Naive B cell (primary cell): ENCODE results near the gene TLR8. TPM values are rescaled to one million over a fixed set of nuclear protein-coding genes. Genes with fewer than 3 reads are reported as not detected.

Experiments used
- ATAC-seq, 2 donors: fragments of 150-1000 bp; cut with Tn5 transposase; 2 replicates each; pipeline ENCODE4 v1.10.0; 2021; ENCODE audit warnings: low read depth in 2 of 2, mild to moderate bottlenecking in 2 of 2, moderate library complexity in 2 of 2
- DNase-seq: peaks from one replicate; pipeline ENCODE4 v3.0.0; 2022
- H3K27ac Mint-ChIP-seq, 6 donors: one replicate each; pipeline ENCODE4 v1.8.0; 2020 to 2022; ENCODE audit warnings: mild to moderate bottlenecking in 6 of 6, mixed read lengths in 6 of 6, moderate library complexity in 5 of 6, inconsistent platforms in 2 of 6
- H3K27me3 Mint-ChIP-seq, 3 donors: one replicate each; pipeline ENCODE4 v1.8.0; 2021 to 2022; ENCODE audit warnings: mixed read lengths in 3 of 3, mild to moderate bottlenecking in 1 of 3
- H3K36me3 Mint-ChIP-seq, 2 donors: one replicate each; pipeline ENCODE4 v1.8.0; 2020 to 2022; ENCODE audit warnings: mixed read lengths in 2 of 2, inconsistent platforms in 1 of 2, mild to moderate bottlenecking in 1 of 2
- H3K4me1 Mint-ChIP-seq, 3 donors: one replicate each; pipeline ENCODE4 v1.8.0; 2020 to 2022; ENCODE audit warnings: mixed read lengths in 3 of 3, inconsistent platforms in 1 of 3, mild to moderate bottlenecking in 1 of 3, moderate library complexity in 1 of 3
- H3K4me3 Mint-ChIP-seq, 8 donors: one replicate each; pipeline ENCODE4 v1.8.0; 2020 to 2022; ENCODE audit warnings: mild to moderate bottlenecking in 8 of 8, mixed read lengths in 8 of 8, moderate library complexity in 8 of 8, inconsistent platforms in 2 of 8
- H3K9me3 Mint-ChIP-seq, 7 donors: one replicate each; pipeline ENCODE4 v1.8.0; 2020 to 2022; ENCODE audit warnings: mixed read lengths in 7 of 7, mild to moderate bottlenecking in 5 of 7, inconsistent platforms in 2 of 7, moderate library complexity in 1 of 7
- polyA plus RNA-seq, 6 donors: library from polyadenylated mRNA; unstranded; fragments of 300-500 nt; fragmentation: Illumina TruSeq; gene quantifications; one replicate each; pipeline ENCODE4 v1.2.3, GENCODE V29; 2021; ENCODE audit warnings: low read depth in 6 of 6

The TLR8 gene
- polyA plus RNA-seq, 6 donors from 2014 or later = 0.07 to 0.13 (median 0.12) TPM; not detected in 1

DNA sequence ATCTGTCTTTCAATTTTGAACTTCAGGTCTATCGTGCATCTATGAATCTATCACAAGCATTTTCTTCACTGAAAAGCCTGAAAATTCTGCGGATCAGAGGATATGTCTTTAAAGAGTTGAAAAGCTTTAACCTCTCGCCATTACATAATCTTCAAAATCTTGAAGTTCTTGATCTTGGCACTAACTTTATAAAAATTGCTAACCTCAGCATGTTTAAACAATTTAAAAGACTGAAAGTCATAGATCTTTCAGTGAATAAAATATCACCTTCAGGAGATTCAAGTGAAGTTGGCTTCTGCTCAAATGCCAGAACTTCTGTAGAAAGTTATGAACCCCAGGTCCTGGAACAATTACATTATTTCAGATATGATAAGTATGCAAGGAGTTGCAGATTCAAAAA lies 19.9 kb upstream of the TLR8 start:
- H3K4me3 Mint-ChIP-seq = no peak overlapping the region
- DNase-seq (no peak), ATAC-seq (no peak)
- no peak overlapping the region for H3K27ac Mint-ChIP-seq
- H3K4me1 Mint-ChIP-seq = peaks cover 28 to 51% (median 31%) of the 10 kb centered on the region in 3 donors
- H3K36me3 Mint-ChIP-seq = peaks cover 20 to 35% of the 10 kb centered on the region in 2 donors
- peaks cover 0 to 18% (median 0%) of the 10 kb centered on the region in 7 donors for H3K9me3 Mint-ChIP-seq
- H3K27me3 Mint-ChIP-seq = peaks cover 0 to 8% (median 0%) of the 10 kb centered on the region in 3 donors

DNA sequence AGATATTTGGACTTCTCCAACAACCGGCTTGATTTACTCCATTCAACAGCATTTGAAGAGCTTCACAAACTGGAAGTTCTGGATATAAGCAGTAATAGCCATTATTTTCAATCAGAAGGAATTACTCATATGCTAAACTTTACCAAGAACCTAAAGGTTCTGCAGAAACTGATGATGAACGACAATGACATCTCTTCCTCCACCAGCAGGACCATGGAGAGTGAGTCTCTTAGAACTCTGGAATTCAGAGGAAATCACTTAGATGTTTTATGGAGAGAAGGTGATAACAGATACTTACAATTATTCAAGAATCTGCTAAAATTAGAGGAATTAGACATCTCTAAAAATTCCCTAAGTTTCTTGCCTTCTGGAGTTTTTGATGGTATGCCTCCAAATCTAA lies 19.3 kb upstream of the TLR8 start:
- Mint-ChIP-seq H3K36me3 (peaks cover 15 to 35% of the 10 kb centered on the region in 2 donors), H3K4me3 (no peak overlapping the region), H3K9me3 (peaks cover 0 to 19% (median 2%) of the 10 kb centered on the region in 7 donors), H3K27ac (peak overlapping the region in 1 of 6 donors; percentile 34), H3K27me3 (peaks cover 0 to 8% (median 0%) of the 10 kb centered on the region in 3 donors), H3K4me1 (peaks cover 26 to 49% (median 29%) of the 10 kb centered on the region in 3 donors)
- ATAC-seq = no peak
- no peak for DNase-seq

DNA sequence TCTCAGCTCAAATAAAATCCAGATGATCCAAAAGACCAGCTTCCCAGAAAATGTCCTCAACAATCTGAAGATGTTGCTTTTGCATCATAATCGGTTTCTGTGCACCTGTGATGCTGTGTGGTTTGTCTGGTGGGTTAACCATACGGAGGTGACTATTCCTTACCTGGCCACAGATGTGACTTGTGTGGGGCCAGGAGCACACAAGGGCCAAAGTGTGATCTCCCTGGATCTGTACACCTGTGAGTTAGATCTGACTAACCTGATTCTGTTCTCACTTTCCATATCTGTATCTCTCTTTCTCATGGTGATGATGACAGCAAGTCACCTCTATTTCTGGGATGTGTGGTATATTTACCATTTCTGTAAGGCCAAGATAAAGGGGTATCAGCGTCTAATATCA lies 18.7 kb upstream of the TLR8 start:
- Mint-ChIP-seq H3K27me3 (peaks cover 0 to 8% (median 0%) of the 10 kb centered on the region in 3 donors), H3K27ac (peak overlapping the region in 3 of 6 donors; percentile 15 to 62 (median 39)), H3K4me3 (peak overlapping the region in 1 of 8 donors; percentile 25), H3K9me3 (peaks cover 0 to 21% (median 3%) of the 10 kb centered on the region in 7 donors), H3K36me3 (peaks cover 14 to 34% of the 10 kb centered on the region in 2 donors), H3K4me1 (peaks cover 30 to 52% (median 30%) of the 10 kb centered on the region in 3 donors)
- ATAC-seq (no peak), DNase-seq (no peak)

DNA sequence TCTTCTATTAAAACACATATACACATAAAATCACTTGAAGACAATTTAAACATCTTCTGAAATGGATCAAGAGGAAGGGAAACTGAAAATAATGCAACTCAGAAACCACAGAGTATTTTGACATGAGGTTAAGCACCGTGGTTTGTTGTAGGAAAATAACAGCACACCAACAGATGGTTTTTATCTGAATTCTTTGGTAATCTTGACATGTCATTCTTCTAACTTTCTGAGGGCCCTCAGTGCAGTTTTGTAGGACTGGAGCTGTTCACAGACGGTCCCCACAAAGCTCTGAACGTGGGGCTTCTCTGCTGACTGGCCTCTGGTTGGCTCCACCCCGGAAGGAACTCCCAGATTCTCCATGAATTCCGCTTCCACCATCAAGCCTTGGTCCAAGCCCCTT lies 16.0 kb upstream of the TLR8 start:
- no peaks in the 10 kb centered on the region for H3K27me3 Mint-ChIP-seq
- H3K4me1 Mint-ChIP-seq = peaks cover 32 to 60% (median 39%) of the 10 kb centered on the region in 3 donors

DNA sequence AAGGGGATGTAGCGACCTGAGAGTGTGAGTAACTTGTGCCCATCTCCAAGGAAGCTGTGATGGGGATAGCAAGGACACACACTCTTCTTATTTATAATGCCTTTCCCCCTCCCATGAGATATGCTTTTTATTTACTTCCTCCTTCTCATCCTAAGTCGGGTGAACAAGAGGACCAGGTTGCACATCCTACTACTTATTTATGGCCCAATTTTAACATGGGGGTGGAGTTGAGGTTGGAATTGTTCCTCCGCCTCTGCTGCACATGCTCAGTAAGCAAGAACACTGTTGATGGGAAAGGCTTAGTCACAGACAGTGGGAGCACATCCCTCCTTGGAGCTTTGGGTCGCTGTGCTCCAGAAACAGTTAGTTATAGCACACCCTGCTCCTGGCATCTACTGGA lies 15.2 kb upstream of the TLR8 start:
- Mint-ChIP-seq H3K36me3 (peaks cover 5 to 6% of the 10 kb centered on the region in 2 donors), H3K27me3 (no peaks in the 10 kb centered on the region), H3K4me1 (peaks cover 32 to 60% (median 39%) of the 10 kb centered on the region in 3 donors), H3K4me3 (peak overlapping the region; percentile 42 to 89 (median 80)), H3K27ac (peak overlapping the region; percentile 33 to 95 (median 66)), H3K9me3 (peaks cover 0 to 13% (median 2%) of the 10 kb centered on the region in 7 donors)
- ATAC-seq (no peak), DNase-seq (no peak)

More for the DNA sequence above, 16.0 kb upstream of the TLR8 start:
- ATAC-seq (peak; percentile 77 to 84), DNase-seq (peak; percentile 52)
- H3K27ac Mint-ChIP-seq = peak overlapping the region; percentile 53 to 95 (median 84)
- peaks cover 12 to 13% of the 10 kb centered on the region in 2 donors for H3K36me3 Mint-ChIP-seq
- H3K4me3 Mint-ChIP-seq = peak overlapping the region; percentile 42 to 89 (median 80)
- peaks cover 0 to 16% (median 3%) of the 10 kb centered on the region in 7 donors for H3K9me3 Mint-ChIP-seq

DNA sequence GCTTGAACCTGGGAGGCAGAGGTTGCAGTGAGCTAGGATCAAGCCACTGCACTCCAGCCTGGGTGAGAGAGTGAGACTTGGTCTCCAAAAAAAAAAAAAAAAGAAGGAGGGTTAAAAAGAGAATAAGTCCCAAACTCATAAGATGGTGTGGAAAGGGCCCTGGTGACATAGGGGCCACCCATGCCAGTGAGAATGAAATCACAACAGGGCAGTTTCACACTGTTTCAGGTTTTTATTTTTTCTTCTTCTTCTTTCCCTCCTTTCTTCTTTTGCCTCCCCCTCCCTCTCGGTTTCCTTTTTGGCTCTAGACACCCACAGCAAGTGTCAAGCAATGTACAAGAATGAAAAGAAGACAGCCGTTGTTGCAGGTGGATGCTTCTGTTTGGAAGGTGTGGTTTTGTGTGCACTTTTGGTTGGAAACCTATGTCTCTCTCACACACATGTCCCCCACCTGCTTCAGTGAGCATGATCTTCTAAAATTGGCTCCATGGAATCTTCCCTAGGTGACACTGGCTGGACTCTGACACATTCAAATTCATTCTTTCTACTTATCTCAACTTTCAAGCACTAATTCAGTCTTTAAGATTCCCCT lies 14.4 kb upstream of the TLR8 start:
- peaks cover 0 to 8% (median 2%) of the 10 kb centered on the region in 7 donors for H3K9me3 Mint-ChIP-seq
- DNase-seq (no peak), ATAC-seq (no peak)
- H3K36me3 Mint-ChIP-seq = peaks cover 0 to 4% of the 10 kb centered on the region in 2 donors
- H3K4me1 Mint-ChIP-seq = peaks cover 32 to 60% (median 41%) of the 10 kb centered on the region in 3 donors
- peak overlapping the region in 5 of 6 donors; percentile 53 to 94 (median 85) for H3K27ac Mint-ChIP-seq
- H3K27me3 Mint-ChIP-seq = no peaks in the 10 kb centered on the region
- peak overlapping the region in 7 of 8 donors; percentile 19 to 78 (median 73) for H3K4me3 Mint-ChIP-seq

DNA sequence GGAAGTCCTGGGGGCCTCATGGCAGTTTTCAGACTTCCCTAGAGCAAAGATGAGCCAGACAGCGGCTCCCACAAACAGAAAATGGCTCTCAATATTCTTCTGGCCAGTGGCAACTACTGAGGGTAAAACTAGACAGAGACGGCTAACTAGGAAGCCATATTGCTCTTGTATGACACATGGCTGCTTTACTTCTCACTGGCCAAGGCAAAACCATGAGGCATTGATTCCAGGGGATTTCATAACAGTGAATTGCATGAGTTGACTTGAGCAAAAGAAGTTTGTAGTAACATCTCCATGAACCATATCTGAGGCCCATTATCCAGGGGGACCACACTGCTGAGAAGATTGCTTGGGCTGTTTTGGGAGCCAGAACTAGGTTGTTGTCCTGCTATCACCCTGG lies 13.7 kb upstream of the TLR8 start:
- DNase-seq (no peak), ATAC-seq (no peak)
- peaks cover 0 to 8% (median 2%) of the 10 kb centered on the region in 7 donors for H3K9me3 Mint-ChIP-seq
- peak overlapping the region in 5 of 8 donors; percentile 50 to 78 (median 74) for H3K4me3 Mint-ChIP-seq
- H3K36me3 Mint-ChIP-seq = peaks cover 0 to 4% of the 10 kb centered on the region in 2 donors
- H3K4me1 Mint-ChIP-seq = peaks cover 32 to 60% (median 41%) of the 10 kb centered on the region in 3 donors
- H3K27me3 Mint-ChIP-seq = peaks cover 0 to 2% (median 0%) of the 10 kb centered on the region in 3 donors
- peak overlapping the region; percentile 7 to 85 (median 50) for H3K27ac Mint-ChIP-seq

DNA sequence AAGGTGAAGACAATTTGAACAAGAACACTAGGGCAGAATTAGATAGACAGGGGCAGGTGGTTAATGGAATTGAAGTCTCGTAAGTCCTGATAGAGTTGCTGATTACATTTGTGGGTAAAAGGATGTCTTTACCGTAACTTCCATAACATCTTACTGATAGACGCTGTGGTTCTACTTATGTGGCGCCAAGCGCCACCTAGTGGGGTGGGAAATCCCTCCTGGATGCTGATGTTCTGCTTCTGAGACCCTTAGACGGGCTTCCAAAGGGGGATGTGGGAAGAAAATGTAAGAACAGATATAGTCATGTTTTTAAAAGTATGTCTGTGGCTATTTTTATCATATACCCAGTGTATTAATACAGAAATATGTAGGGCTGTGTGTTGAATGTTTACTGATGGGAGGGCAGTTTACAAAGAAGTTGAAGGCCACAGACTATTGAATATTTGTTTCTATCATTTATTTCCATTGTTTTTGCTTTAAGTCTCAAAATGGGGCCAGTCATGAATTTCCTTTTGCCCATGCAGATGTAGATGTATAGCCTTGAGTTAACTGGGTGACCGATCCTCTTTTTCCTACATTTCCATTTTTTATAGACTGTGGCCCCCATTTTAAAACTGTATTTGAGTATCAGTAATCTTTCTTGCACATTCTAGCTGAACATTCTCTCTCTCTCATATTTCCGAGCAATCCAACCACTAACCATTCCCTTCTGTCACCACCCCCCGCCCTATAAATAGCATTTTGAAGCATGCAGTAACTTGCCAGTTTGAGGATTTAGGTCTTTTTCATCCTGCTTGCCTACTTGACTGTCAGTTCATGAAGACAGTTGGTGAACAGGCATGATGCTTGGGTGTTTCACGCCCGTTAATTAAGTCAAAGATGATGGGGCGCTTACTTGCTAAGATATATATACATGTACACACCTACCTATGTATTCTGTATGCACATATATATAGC lies 12.1 kb upstream of the TLR8 start:
- peak; percentile 49 for DNase-seq
- ATAC-seq = peak; percentile 59 to 68
- H3K36me3 Mint-ChIP-seq = peaks cover 0 to 4% of the 10 kb centered on the region in 2 donors
- H3K4me1 Mint-ChIP-seq = peaks cover 32 to 49% (median 39%) of the 10 kb centered on the region in 3 donors
- H3K27me3 Mint-ChIP-seq = peaks cover 0 to 10% (median 0%) of the 10 kb centered on the region in 3 donors
- H3K27ac Mint-ChIP-seq = peak overlapping the region in 4 of 6 donors; percentile 32 to 80 (median 64)
- peak overlapping the region in 7 of 8 donors; percentile 4 to 42 (median 23) for H3K4me3 Mint-ChIP-seq
- H3K9me3 Mint-ChIP-seq = peaks cover 0 to 8% (median 2%) of the 10 kb centered on the region in 7 donors

DNA sequence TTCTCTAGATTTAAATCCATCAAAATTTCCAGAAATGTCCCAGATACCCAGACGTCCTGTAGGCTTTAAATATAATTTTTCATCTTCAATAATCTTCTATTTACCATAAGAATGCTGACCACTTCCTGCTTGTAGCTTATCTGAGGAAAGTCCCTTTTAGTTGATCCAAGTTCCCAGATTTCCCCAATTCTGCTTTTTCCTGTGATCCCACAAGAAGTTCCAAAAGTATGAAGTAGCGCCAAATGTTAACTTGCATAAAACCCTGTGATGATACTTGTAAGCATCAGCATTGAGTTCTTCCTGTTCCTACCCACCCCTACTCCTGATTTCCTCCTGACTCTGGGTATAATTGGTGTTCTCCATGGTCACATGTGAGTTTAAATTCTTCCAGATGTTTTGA lies 10.6 kb upstream of the TLR8 start:
- peaks cover 0 to 4% of the 10 kb centered on the region in 2 donors for H3K36me3 Mint-ChIP-seq
- H3K4me3 Mint-ChIP-seq = no peak overlapping the region
- peaks cover 26 to 35% (median 32%) of the 10 kb centered on the region in 3 donors for H3K4me1 Mint-ChIP-seq
- ATAC-seq = no peak
- H3K27me3 Mint-ChIP-seq = peaks cover 0 to 21% (median 0%) of the 10 kb centered on the region in 3 donors
- H3K9me3 Mint-ChIP-seq = peaks cover 0 to 4% (median 2%) of the 10 kb centered on the region in 7 donors
- DNase-seq = no peak
- no peak overlapping the region for H3K27ac Mint-ChIP-seq

DNA sequence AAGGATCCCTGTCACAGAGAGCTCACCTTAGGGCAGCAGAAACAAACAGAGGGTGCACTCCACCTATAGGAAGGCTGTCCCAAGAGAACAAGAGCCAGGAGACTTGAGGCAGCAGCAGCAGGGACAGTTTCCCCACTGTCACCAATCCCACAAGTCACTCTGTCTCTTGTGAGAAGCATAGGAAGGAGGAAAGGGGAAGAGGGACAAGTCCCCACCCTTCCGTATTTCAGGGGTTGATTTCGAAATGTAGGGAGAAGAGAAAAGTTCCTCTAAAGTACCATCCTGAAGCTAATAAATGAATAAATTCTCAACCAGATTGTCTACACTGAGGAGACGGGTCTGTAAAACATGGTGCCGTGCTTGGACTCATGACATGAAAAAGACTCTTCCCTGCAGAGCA lies 9.5 kb upstream of the TLR8 start:
- DNase-seq = no peak
- Mint-ChIP-seq H3K27me3 (peaks cover 0 to 24% (median 0%) of the 10 kb centered on the region in 3 donors), H3K9me3 (peaks cover 0 to 4% (median 3%) of the 10 kb centered on the region in 7 donors), H3K27ac (no peak overlapping the region), H3K36me3 (peaks cover 0 to 4% of the 10 kb centered on the region in 2 donors), H3K4me1 (peaks cover 28 to 32% (median 30%) of the 10 kb centered on the region in 3 donors), H3K4me3 (no peak overlapping the region)
- ATAC-seq = no peak

DNA sequence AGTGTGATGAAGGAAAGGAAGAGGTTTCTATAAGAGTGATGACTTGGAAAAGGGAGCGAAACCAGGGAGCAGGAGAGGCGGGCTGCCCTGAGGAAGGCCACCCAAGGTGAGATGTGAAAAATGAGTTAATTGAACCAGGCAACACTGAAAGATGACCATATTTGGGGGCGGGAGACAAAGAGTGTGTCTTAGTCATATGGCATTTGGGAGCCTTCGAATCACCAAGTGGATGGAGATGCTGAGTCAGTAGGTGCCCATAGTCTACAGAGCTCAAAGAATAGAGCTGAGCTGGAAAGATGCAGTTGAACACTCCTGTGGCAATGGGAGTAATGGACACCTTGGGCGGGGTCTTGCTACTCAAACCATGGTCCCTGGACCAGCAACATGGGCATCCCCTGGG lies 8.3 kb upstream of the TLR8 start:
- Mint-ChIP-seq H3K4me1 (peaks cover 20 to 25% (median 22%) of the 10 kb centered on the region in 3 donors), H3K4me3 (no peak overlapping the region), H3K9me3 (peaks cover 0 to 2% (median 0%) of the 10 kb centered on the region in 7 donors), H3K36me3 (peaks cover 0 to 4% of the 10 kb centered on the region in 2 donors), H3K27me3 (peaks cover 0 to 31% (median 0%) of the 10 kb centered on the region in 3 donors), H3K27ac (no peak overlapping the region)
- ATAC-seq = no peak
- no peak for DNase-seq

DNA sequence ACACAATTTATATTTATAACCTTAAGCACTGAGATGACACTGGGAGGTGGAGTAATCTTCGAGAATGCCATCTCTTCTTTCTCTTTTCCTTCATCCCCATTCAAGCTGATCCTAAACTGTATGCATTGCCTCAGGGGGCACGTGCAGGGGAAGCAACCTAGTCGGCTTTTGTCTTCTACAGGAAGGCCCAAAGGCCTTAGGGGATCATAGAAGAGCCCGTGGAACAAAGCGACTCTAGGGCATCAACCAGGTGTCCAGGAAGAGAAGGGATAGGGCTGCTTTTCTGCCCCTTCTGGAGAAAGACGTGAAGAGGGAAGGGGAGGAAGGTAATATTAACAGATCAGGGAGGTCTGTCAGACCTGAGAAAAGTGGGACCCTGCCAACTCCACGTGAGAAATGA lies 6.9 kb upstream of the TLR8 start:
- no peak for ATAC-seq
- H3K27me3 Mint-ChIP-seq = peaks cover 0 to 31% (median 0%) of the 10 kb centered on the region in 3 donors
- H3K27ac Mint-ChIP-seq = peak overlapping the region in 1 of 6 donors; percentile 43
- H3K36me3 Mint-ChIP-seq = peaks cover 0 to 4% of the 10 kb centered on the region in 2 donors
- no peak overlapping the region for H3K4me3 Mint-ChIP-seq
- DNase-seq = no peak
- peaks cover 0 to 2% (median 0%) of the 10 kb centered on the region in 7 donors for H3K9me3 Mint-ChIP-seq
- peaks cover 9 to 12% (median 10%) of the 10 kb centered on the region in 3 donors for H3K4me1 Mint-ChIP-seq

DNA sequence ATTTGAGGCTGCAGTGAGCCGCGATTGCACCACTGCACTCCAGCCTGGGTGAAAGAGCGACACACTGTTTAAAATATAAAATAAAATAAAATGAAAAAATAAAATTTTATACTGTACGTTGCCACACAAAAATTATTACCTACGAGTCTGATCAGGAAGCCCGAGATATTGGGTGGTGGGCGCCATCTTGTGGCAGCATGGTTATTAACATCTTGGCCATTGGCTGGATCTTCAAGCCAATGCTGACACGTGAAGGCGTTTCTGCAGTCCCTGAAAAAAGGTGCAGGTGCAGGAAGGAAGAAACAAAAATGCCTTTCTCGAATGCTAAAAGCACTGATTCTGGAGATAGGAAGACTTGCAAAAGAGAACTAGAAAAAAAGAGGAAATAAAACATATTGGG lies 4.9 kb upstream of the TLR8 start:
- Mint-ChIP-seq H3K9me3 (peaks cover 0 to 2% (median 0%) of the 10 kb centered on the region in 7 donors), H3K36me3 (peaks cover 0 to 4% of the 10 kb centered on the region in 2 donors), H3K27ac (peak overlapping the region in 2 of 6 donors; percentile 75 to 82), H3K27me3 (peaks cover 0 to 31% (median 0%) of the 10 kb centered on the region in 3 donors), H3K4me1 (peaks cover 6 to 12% (median 10%) of the 10 kb centered on the region in 3 donors), H3K4me3 (peak overlapping the region in 1 of 8 donors; percentile 40)
- ATAC-seq (peak; percentile 34 to 61), DNase-seq (peak; percentile 53)
